Central memory CD8-positive, alpha-beta T cell (primary cell): ENCODE data around the gene ZFR2.
A peak's percentile ranks its signal among the peaks of the same experiment; 100 is the strongest.

Source experiments
- ATAC-seq: fragments of 150-1000 bp; cut with Tn5 transposase; replicated peaks from 2 replicates; pipeline ENCODE4 v1.10.0; 2022; ENCODE audit warnings: mild to moderate bottlenecking, moderate FRiP score, moderate number of reproducible peaks; ENCODE audit not compliant: poor library complexity, severe bottlenecking; ENCODE audit errors: extremely low read depth
- DNase-seq, 2 donors: peaks; one replicate each; pipeline ENCODE4 v3.0.0; 2021; ENCODE audit warnings: low spot score in 2 of 2
- H3K27ac Mint-ChIP-seq: one replicate; pipeline ENCODE4 v1.8.0; 2022; ENCODE audit warnings: low read depth, mild to moderate bottlenecking, moderate library complexity, mixed read lengths
- H3K27me3 Mint-ChIP-seq: one replicate; pipeline ENCODE4 v1.8.0; 2022; ENCODE audit warnings: mixed read lengths
- H3K36me3 Mint-ChIP-seq: one replicate; pipeline ENCODE4 v1.8.0; 2022; ENCODE audit warnings: mild to moderate bottlenecking, moderate library complexity, mixed read lengths; ENCODE audit not compliant: insufficient read depth
- H3K4me1 Mint-ChIP-seq: one replicate; pipeline ENCODE4 v1.8.0; 2022; ENCODE audit warnings: mixed read lengths
- H3K4me3 Mint-ChIP-seq: one replicate; pipeline ENCODE4 v1.8.0; 2022; ENCODE audit warnings: mild to moderate bottlenecking, moderate library complexity, mixed read lengths
- H3K9me3 Mint-ChIP-seq: one replicate; pipeline ENCODE4 v1.8.0; 2022; ENCODE audit warnings: mixed read lengths

ZFR2 gene

GRCh38 chr19:3801412-3802096, 67.3 kb downstream of the ZFR2 start:
- no peaks in the 10 kb centered on the region for H3K27me3 Mint-ChIP-seq

DNA sequence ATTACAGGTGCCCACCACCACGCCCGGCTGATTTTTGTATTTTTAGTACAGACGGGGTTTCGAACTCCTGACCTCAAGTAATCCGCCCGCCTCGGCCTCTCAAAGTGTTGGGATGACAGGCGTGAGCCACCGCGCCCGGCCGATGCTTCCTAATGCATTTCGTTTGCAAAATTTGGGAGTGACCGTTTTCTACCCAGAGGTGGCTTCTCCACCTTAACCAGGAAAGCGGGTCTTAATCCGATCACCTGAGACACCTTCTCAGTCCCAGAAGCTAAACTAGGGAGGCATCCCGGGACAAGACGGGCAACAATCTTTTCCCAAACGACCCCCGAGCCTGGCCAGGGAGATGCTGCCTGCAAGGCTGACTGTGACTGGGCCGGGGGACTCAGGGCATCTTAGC, 67.8 kb downstream of the ZFR2 start:
- Mint-ChIP-seq H3K27me3 (no peaks in the 10 kb centered on the region), H3K36me3 (peaks cover 13% of the 10 kb centered on the region), H3K9me3 (peaks cover 5% of the 10 kb centered on the region), H3K27ac (peak overlapping the region; percentile 82), H3K4me1 (peaks cover 32% of the 10 kb centered on the region), H3K4me3 (peak overlapping the region; percentile 67)
- ATAC-seq (no peak), DNase-seq (no peak)

More at GRCh38 chr19:3801412-3802096, 67.3 kb downstream of the ZFR2 start:
- peaks cover 13% of the 10 kb centered on the region for H3K36me3 Mint-ChIP-seq
- peak overlapping the region; percentile 67 for H3K4me3 Mint-ChIP-seq
- H3K27ac Mint-ChIP-seq: peak overlapping the region; percentile 82
- ATAC-seq (peak; percentile 73), DNase-seq (peak; percentile 42 to 60)
- peaks cover 5% of the 10 kb centered on the region for H3K9me3 Mint-ChIP-seq
- H3K4me1 Mint-ChIP-seq: peaks cover 33% of the 10 kb centered on the region

GRCh38 chr19:3798137-3798536, 70.7 kb downstream of the ZFR2 start:
- Mint-ChIP-seq H3K27me3 (no peaks in the 10 kb centered on the region), H3K4me3 (peak overlapping the region; percentile 43), H3K9me3 (peaks cover 5% of the 10 kb centered on the region), H3K4me1 (peaks cover 31% of the 10 kb centered on the region), H3K27ac (peak overlapping the region; percentile 7), H3K36me3 (peaks cover 14% of the 10 kb centered on the region)
- ATAC-seq (peak; percentile 87), DNase-seq (peak in 1 of 2 donors; percentile 28)

DNA sequence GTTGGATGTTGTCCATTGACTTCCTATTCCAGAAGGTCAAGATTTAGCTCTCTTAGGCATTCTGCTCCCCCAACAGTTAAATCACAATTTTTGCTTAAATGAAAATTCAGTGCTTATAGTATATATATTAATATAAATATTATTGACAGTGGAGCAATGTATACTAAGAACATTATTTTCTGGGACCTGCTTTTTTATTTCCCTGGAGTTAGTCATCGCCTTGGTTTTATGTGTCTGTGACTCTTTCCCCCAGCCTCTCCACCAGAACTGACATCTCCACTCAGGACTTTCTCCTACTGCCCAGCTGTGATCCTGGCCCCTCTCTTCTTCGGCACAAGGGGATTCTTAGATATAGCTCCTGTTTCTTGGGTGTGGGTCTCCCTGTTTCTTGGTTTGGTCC, 72.5 kb downstream of the ZFR2 start:
- DNase-seq (no peak), ATAC-seq (no peak)
- Mint-ChIP-seq H3K4me3 (no peak overlapping the region), H3K4me1 (peaks cover 29% of the 10 kb centered on the region), H3K27me3 (no peaks in the 10 kb centered on the region), H3K27ac (peak overlapping the region; percentile 10), H3K9me3 (peaks cover 5% of the 10 kb centered on the region), H3K36me3 (peaks cover 12% of the 10 kb centered on the region)

GRCh38 chr19:3793799-3794198, 75.0 kb downstream of the ZFR2 start:
- Mint-ChIP-seq H3K36me3 (peaks cover 11% of the 10 kb centered on the region), H3K9me3 (peaks cover 5% of the 10 kb centered on the region), H3K27me3 (no peaks in the 10 kb centered on the region), H3K4me3 (no peak overlapping the region), H3K27ac (no peak overlapping the region), H3K4me1 (peaks cover 38% of the 10 kb centered on the region)
- ATAC-seq: no peak
- DNase-seq: no peak

DNA sequence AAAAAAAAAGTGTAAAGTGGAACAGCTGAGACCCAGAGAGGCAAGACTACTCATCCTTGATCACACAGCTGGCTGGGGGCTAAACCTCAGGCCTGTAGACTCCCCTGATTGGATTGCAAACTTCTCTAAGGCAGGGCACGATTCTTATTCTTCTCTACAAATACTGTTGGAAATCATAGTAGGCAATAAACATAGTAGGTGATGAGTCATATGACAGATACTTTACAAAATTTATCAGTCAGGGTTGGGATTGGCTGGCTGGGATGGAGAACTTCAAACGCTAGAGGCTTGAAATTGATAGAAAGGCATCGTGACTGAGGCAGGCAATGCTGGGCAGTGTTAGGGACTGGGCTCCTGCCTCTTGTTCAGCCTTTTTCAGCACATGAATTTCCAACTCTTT, 76.7 kb downstream of the ZFR2 start:
- DNase-seq: no peak
- H3K4me1 Mint-ChIP-seq: peaks cover 33% of the 10 kb centered on the region
- peaks cover 5% of the 10 kb centered on the region for H3K9me3 Mint-ChIP-seq
- no peak overlapping the region for H3K27ac Mint-ChIP-seq
- no peak overlapping the region for H3K4me3 Mint-ChIP-seq
- H3K27me3 Mint-ChIP-seq: no peaks in the 10 kb centered on the region
- peaks cover 9% of the 10 kb centered on the region for H3K36me3 Mint-ChIP-seq
- ATAC-seq: no peak

GRCh38 chr19:3790941-3791340, 77.9 kb downstream of the ZFR2 start:
- Mint-ChIP-seq H3K4me3 (peak overlapping the region; percentile 40), H3K9me3 (no peaks in the 10 kb centered on the region), H3K27ac (peak overlapping the region; percentile 68), H3K27me3 (no peaks in the 10 kb centered on the region), H3K36me3 (peaks cover 7% of the 10 kb centered on the region), H3K4me1 (peaks cover 26% of the 10 kb centered on the region)
- ATAC-seq: no peak
- DNase-seq: no peak

GRCh38 chr19:3790209-3790734, 78.6 kb downstream of the ZFR2 start:
- Mint-ChIP-seq H3K27me3 (no peaks in the 10 kb centered on the region), H3K36me3 (peaks cover 8% of the 10 kb centered on the region), H3K9me3 (no peaks in the 10 kb centered on the region), H3K27ac (peak overlapping the region; percentile 68), H3K4me3 (peak overlapping the region; percentile 40), H3K4me1 (peaks cover 26% of the 10 kb centered on the region)
- no peak for DNase-seq
- no peak for ATAC-seq

DNA sequence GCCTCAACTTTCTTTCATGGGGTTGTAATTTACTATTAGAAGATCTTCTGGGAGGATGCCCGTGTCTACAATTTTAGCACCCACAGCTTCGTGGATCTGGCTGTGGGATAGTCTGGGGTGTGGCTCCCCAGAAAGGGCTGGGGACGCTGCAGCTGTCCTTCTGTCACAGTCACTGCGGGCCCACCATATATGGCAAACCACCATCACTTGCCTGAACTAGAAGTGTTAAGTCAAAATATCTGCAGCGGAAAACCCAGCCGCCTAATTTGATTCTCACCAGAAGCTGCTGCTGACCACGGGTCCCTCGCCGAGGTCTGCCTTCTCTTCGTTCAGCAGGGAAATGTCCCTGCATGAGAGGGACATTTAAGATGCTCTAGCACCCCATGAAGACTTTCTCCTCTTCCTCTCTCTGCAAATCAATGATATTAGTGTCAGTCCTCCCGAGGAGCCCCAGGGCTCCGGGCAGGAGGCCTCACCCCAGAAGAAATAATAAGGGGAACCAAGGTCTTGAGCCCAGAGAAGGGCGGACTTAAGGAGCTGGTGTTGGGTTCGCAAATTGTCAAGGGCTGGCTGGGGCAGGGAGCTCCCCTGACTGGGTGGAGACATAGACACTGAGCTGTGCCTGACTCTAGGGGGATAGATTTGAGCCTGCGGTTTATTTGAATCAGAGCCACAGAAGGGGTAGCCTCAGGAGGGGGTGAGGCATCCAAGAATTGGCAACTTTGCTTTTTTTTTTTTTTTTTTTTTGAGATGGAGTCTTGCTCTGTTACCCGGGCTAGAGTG, 79.7 kb downstream of the ZFR2 start:
- peak overlapping the region; percentile 70 for H3K4me3 Mint-ChIP-seq
- ATAC-seq (peak; percentile 70), DNase-seq (peak; percentile 26 to 57)
- H3K27ac Mint-ChIP-seq: peak overlapping the region; percentile 81
- no peaks in the 10 kb centered on the region for H3K27me3 Mint-ChIP-seq
- peaks cover 34% of the 10 kb centered on the region for H3K4me1 Mint-ChIP-seq
- peaks cover 9% of the 10 kb centered on the region for H3K36me3 Mint-ChIP-seq
- no peaks in the 10 kb centered on the region for H3K9me3 Mint-ChIP-seq

- DNase-seq: no peak
Observed at GRCh38 chr19:3785938-3786824, 82.7 kb downstream of the ZFR2 start, which contains the start of gene MATK. Gene MATK (minus strand): TSS chr19:3786381. CDS start chr19:3785135, 1,246 bp downstream.

DNA sequence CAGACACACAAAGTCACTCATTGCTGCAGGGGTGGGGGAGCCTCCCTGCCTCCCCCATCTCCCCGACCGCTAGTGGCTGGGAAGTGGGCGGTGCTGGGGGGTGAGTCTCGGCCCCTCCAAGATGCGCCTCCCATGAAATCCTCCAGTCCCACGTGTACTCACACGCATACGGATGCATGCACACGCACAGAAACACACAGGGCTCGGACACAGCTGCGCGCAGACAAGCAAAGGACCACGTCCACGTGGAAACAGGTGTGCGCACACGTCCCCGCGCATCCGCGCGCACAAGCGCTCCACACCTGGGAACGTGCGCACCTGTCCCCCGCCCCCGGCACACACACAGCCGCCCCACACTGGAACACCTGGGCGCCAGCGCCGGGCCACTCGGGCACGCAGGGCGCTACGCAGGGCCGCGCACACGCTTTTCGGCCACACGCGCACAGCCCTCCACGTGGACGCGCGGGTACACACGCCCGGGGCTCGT, 83.3 kb downstream of the ZFR2 start:
- peaks cover 22% of the 10 kb centered on the region for H3K36me3 Mint-ChIP-seq
- no peak overlapping the region for H3K27ac Mint-ChIP-seq
- H3K27me3 Mint-ChIP-seq: no peaks in the 10 kb centered on the region
- ATAC-seq (peak; percentile 15), DNase-seq (no peak)
- H3K9me3 Mint-ChIP-seq: peaks cover 7% of the 10 kb centered on the region
- peak overlapping the region; percentile 82 for H3K4me3 Mint-ChIP-seq
- H3K4me1 Mint-ChIP-seq: peaks cover 35% of the 10 kb centered on the region

More at GRCh38 chr19:3785938-3786824, 82.7 kb downstream of the ZFR2 start, which contains the start of gene MATK:
- Mint-ChIP-seq H3K27ac (peak within 1 kb of the TSS; percentile 79), H3K9me3 (peaks cover 7% of the 10 kb centered on the region), H3K4me3 (peak within 1 kb of the TSS; percentile 82), H3K36me3 (peaks cover 19% of the 10 kb centered on the region), H3K27me3 (no peaks in the 10 kb centered on the region), H3K4me1 (peaks cover 39% of the 10 kb centered on the region)
- ATAC-seq: peak; percentile 21
